Upper lobe of right lung (tissue), 1 donor: ENCODE results near the gene LPA. TPM values are rescaled to one million over a fixed set of nuclear protein-coding genes. Genes with fewer than 3 reads are reported as not detected.
"Not testable (repeated sequence)": the region's sequence is repeated elsewhere in the genome, so short reads cannot be mapped to it uniquely, and the experiment has no call there.

Source experiments
- ATAC-seq: fragments of 200-7000 bp; cut with Tn5 transposase; one replicate; pipeline ENCODE4 v1.9.1; 2020; ENCODE audit warnings: mild to moderate bottlenecking, moderate library complexity
- DNase-seq: peaks from one replicate; pipeline ENCODE4 v3.0.0-alpha.2; 2020
- H3K27ac ChIP-seq: fragments of 200-600 bp; one replicate; pipeline ENCODE4 v1.8.0; 2022
- H3K27me3 ChIP-seq: fragments of 200-600 bp; one replicate; pipeline ENCODE4 v1.8.0; 2022; ENCODE audit warnings: mild to moderate bottlenecking
- H3K36me3 ChIP-seq: fragments of 200-600 bp; one replicate; pipeline ENCODE4 v1.8.0; 2022
- H3K4me1 ChIP-seq: fragments of 200-600 bp; one replicate; pipeline ENCODE4 v1.8.0; 2022
- H3K4me3 ChIP-seq: fragments of 200-600 bp; one replicate; pipeline ENCODE4 v1.8.0; 2022; ENCODE audit warnings: mild to moderate bottlenecking
- H3K9me3 ChIP-seq: fragments of 200-600 bp; one replicate; pipeline ENCODE4 v1.8.0; 2022
- CTCF ChIP-seq: fragments of 200-600 bp; IDR thresholded peaks from one replicate; pipeline ENCODE4 v1.8.0; 2022; ENCODE audit warnings: antibody characterized with exemption
- intact Hi-C: fragments of 100-400 bp; cut with DNase I; formaldehyde crosslinking; loops from one replicate; pipeline ENCODE4 v1.11.0; 2022
- long read RNA-seq: library from polyadenylated mRNA; unstranded; transcript quantifications from one replicate; pipeline ENCODE4 v2.0.0, GENCODE V29; 2021
- total RNA-seq: library from RNA; stranded (reverse); fragmentation: NEBNext Ultra II Directional; extraction: Animal tissue kit (Norgen Biotek cat#: 25700); gene quantifications from one replicate; pipeline ENCODE4 v1.2.1, GENCODE V29; 2021
- donor health status: DM: no; HTN: yes; CAD: no; lungs with severe emphysema.

LPA gene
- not detected for total RNA-seq
- long read RNA-seq: 0 reads

GRCh38 chr6:160664198-160664597 lies at the start of gene LPA:
Gene LPA, minus strand, starts transcription at chr6:160664275. Its CDS starts 61 bp downstream, at chr6:160664214.
- H3K4me3 ChIP-seq, H3K9me3 ChIP-seq, intact Hi-C loops, ATAC-seq, H3K27ac ChIP-seq, H3K36me3 ChIP-seq, H3K27me3 ChIP-seq, DNase-seq, H3K4me1 ChIP-seq: not testable (repeated sequence)

- DNase-seq, H3K4me1 ChIP-seq, H3K9me3 ChIP-seq, H3K4me3 ChIP-seq, H3K27me3 ChIP-seq, H3K27ac ChIP-seq, H3K36me3 ChIP-seq, intact Hi-C loops, ATAC-seq: not testable (repeated sequence)
Measured at GRCh38 chr6:160708993-160709392, 44.9 kb upstream of the LPA start.

- DNase-seq, H3K27ac ChIP-seq, H3K27me3 ChIP-seq, H3K4me3 ChIP-seq, H3K4me1 ChIP-seq, H3K36me3 ChIP-seq, H3K9me3 ChIP-seq, intact Hi-C loops, ATAC-seq: not testable (repeated sequence)
Measured at GRCh38 chr6:160704688-160705087, 40.6 kb upstream of the LPA start.

- DNase-seq, H3K36me3 ChIP-seq, H3K9me3 ChIP-seq, intact Hi-C loops, H3K27ac ChIP-seq, H3K27me3 ChIP-seq, H3K4me3 ChIP-seq, ATAC-seq, H3K4me1 ChIP-seq: not testable (repeated sequence)
Measured at GRCh38 chr6:160701918-160702680, 38.0 kb upstream of the LPA start, which contains the start of gene PLG. Gene PLG, plus strand, starts transcription at chr6:160702244. Its CDS starts 61 bp downstream, at chr6:160702305.

- no peak for ATAC-seq
- intact Hi-C loops: no loop called here
- Histone ChIP-seq H3K4me1 (no peaks in the 10 kb centered on the region), H3K4me3 (no peak overlapping the region), H3K27me3 (no peaks in the 10 kb centered on the region), H3K36me3 (no peaks in the 10 kb centered on the region), H3K9me3 (no peaks in the 10 kb centered on the region), H3K27ac (no peak overlapping the region)
- no peak for DNase-seq
- no peak for TF ChIP-seq CTCF
Measured at GRCh38 chr6:160697826-160698225, 33.8 kb upstream of the LPA start.

- H3K4me3 ChIP-seq, H3K9me3 ChIP-seq, H3K27me3 ChIP-seq, ATAC-seq, intact Hi-C loops, H3K27ac ChIP-seq, H3K36me3 ChIP-seq, H3K4me1 ChIP-seq, DNase-seq: not testable (repeated sequence)
Measured at GRCh38 chr6:160696884-160697283, 32.8 kb upstream of the LPA start.

DNA sequence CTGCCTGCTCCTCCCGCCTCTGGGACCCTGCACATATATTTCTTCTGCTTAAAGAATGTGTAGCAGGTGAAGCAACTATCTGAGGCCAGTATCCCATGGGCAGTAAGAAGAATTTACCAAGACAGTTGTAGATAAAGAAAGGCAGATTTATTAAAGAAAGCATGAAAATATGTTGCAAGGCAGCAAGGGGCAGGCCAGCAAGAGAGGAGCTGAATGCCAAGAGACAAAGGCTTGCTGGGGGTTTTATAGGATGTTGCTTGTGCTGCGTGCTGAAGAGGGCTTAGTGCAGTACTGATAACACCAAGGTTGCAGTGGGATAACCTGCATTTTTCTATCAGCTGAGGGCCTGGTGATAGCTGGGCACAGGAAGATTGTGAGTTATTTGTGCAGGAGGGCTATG lies 31.5 kb upstream of the LPA start:
- H3K27ac ChIP-seq, intact Hi-C loops, H3K36me3 ChIP-seq, DNase-seq, H3K27me3 ChIP-seq, H3K4me1 ChIP-seq, H3K4me3 ChIP-seq, H3K9me3 ChIP-seq, ATAC-seq: not testable (repeated sequence)

- H3K4me3 ChIP-seq, ATAC-seq, intact Hi-C loops, H3K36me3 ChIP-seq, H3K27ac ChIP-seq, DNase-seq, H3K9me3 ChIP-seq, H3K4me1 ChIP-seq, H3K27me3 ChIP-seq: not testable (repeated sequence)
Measured at GRCh38 chr6:160695025-160695424, 30.9 kb upstream of the LPA start.

DNA sequence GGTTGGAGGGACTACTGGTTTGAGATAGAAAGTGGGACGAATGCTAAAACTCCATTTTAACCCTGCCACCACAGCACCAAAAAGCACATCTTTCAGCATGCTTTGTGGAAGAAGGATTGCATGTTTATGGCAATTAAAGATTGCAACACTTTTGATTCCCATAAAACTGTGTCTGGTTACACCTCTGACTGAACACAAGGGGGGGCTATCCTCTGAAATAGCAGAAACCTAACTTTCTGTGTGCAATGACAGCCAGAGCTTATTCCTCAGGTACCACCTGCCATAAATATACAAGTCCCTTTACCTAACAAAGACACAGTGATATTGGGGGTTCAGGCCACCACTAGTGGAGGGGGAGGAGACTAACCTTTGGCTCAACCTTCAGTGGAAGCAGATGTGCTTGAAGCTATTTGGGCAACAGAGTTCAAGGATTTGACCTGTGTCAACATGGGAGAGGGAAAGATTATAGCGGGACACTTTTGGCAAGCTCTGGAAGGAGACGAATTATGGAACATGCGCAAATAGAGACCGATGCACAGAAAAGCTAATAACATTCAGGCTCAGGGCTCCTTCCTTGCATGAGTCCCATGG lies 28.4 kb upstream of the LPA start:
- no peak overlapping the region for H3K27ac ChIP-seq
- no peaks in the 10 kb centered on the region for H3K27me3 ChIP-seq
- no peak for DNase-seq
- ATAC-seq: no peak
- H3K4me3 ChIP-seq: no peak overlapping the region
- no peaks in the 10 kb centered on the region for H3K9me3 ChIP-seq
- no peak for TF ChIP-seq CTCF
- H3K36me3 ChIP-seq: no peaks in the 10 kb centered on the region
- intact Hi-C loops: no loop called here
- H3K4me1 ChIP-seq: no peaks in the 10 kb centered on the region
